SKM-1 treated with dmso at 0.1 percent for 144 hours (cell line): Measurements from ENCODE around the gene LRRFIP1.
A peak's percentile ranks its signal among the peaks of the same experiment; 100 is the strongest.
"Not testable (repeated sequence)": the region's sequence is repeated elsewhere in the genome, so short reads cannot be mapped to it uniquely, and the experiment has no call there.

Source experiments
- DNase-seq: peaks from one replicate; lab custom pipeline; 2025; ENCODE audit not compliant: unreplicated experiment; lab: John Stamatoyannopoulos, UW

The LRRFIP1 gene

DNA sequence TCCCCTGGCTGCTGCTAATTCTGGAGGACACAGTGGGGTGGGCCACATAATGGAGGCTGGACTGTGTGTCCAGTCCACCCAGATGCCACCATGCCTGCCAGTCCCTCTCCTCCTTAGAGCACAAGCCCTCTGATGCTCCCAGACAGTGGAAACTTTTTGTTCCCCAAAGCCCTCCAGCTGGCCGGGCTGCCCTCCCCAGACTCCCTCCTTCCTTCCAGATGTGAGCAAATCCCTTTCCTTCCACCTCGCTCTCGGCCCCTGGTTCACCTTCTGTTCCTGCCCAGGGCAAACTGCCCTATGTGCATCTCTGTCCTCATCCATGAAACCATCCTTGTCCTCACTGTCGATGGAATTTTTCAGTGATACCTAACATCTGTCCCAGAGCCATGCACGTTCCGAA is 33.9 kb downstream of the LRRFIP1 start:
- DNase-seq: no peak

DNA sequence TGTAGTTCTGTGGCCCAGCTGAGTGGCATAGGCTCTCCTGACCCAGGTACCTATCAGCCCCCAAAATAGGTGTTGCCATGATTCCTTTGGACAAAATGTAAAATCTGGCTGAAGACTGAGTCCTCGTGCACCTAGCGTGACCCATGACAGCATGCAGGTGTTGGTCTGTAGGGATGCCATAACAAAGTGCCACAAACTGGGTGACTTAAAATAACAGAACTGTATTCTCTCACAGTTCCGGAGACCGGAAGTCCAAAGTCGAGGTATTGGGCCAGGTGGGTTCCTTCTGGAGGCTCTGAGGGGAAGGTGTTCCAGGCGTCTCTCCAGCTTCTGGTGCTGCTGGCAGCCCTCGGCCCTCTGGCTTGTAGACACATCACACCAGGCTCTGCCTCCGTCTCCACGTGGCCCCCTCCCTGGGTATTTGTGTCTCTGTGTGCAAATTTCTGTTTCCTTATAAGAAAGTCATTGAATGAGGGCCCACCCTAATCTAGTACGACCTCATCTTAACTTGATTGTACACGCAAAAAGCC is 34.5 kb downstream of the LRRFIP1 start:
- no peak for DNase-seq

DNA sequence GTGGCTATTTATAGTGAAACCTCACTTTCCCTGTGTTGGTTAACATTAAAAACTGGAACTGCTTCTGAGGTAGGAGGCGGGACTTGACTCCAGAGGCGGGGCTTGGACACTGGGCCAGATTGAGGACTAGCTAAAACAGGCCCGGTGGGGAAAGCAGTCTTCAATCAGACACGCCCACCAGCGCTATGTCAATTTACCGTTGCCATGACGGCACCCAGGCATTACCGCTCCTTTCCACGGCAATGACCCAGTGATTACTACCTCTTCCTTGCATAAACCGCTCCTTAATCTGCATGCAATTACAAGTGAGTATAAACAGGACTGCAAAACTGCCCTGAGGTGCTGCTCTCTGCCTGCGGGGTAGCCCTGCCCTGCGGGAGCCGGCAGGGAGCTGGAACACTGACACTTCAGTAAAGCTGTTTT is 35.3 kb downstream of the LRRFIP1 start:
- DNase-seq: peak; percentile 90

DNA sequence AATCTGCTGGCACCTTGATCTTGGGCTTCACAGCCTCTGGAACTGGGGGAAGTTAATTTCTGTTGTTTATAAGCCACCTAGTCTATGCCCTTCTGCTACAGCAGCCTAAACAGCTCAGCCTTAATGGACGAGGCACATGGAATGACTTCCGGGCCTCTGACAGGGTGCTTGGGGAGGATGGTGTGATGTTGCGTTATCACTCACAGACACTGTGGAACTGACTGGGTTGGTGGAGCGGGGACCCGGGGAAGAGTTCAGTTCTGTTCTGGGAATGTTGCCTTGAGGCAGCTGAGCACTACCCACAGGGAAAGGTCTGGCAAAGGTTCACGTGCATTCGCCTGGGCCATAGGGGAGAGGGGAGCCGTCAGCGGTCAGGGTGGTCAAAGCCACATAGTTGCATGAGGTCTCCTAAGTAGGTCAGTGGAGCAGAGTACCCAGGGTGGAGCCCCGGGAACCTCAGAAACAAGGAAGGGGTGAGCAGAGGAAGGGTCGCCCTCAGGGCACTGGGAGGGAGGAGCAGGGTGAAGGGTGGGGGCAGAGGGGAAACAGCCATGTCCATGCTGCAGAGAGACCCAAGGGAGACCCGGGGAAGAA is 36.2 kb downstream of the LRRFIP1 start:
- DNase-seq: no peak

DNA sequence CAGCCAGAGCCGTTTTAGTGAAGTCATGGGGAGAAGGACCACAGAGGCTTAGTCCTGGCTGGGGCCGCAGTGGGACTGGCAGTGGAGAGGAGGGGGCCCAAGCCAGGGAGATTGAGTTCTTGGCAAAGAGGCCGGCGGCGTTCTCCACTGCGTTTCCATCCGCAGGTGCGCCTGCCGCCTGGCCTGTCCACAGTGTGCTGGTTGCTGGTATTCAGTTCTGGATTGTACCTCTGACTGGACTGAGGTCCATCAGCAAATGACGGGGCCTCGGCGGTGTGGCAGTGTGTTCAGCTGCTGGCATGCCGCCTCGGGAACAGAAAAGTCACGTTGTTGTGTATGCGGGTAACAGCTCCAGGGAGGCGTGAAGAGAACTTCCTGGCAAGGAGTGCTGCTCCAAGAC is 36.8 kb downstream of the LRRFIP1 start:
- no peak for DNase-seq

DNA sequence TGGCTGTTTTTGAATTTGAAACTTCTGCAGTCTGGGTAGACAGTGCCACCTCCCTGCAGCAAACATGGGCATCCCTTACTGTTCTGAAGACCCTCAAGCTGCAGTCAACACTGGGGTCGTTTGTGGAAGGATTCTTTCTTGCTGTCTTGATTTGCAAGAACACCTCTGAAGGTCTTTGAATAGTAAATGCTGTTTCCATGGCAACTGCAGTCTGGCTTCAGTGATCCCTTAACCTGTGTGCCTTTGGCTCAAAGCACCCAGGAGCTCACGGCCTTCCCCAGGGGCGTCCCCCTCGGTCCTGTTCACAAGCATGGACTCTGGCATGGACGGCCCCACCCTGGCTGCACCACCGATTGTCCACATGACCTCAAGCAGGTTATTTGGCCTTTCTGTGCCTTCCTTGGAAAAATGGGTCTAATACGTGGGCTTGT is 38.3 kb downstream of the LRRFIP1 start:
- no peak for DNase-seq

DNA sequence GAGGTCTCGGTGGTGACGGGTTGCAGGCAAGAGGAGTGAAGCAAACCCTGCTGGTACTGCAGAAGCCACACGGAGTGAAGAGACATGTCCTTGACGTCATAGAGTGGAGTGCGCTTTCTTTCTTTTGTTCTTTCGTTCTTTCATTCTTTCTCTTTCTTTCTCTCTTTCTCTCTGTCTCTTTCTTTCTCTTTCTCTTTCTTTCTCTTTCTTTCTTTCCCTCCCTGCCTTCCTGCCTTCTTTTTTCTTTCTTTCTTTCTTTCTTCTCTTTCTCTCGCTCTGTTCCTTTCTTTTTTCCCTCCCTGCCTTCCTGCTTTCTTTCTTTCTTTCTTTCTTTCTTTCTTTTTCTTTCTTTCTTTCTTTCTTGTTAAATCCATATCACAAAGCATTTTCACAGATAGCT is 39.2 kb downstream of the LRRFIP1 start:
- no peak for DNase-seq

DNA sequence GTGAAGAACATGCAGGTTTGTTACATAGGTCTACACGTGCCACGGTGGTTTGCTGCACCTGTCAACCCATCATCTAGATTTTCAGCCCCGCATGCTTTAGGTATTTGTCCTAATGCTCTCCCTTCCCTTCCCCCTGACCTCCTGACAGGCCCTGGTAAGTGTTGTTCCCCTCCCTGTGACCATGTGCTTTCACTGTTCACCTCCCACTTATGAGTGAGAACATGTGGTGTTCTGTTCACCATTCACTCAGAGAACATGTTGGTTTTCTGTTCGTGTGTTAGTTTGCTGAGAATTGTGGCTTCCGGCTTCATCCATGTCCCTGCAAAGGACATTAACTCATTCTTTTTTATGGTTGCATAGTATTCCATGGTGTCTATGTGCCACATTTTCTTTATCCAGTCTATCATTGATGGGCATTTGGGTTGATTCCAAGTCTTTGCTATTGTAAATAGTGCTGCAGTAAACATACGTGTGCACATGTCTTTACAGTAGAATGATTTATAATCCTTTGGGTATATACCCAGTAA is 39.7 kb downstream of the LRRFIP1 start:
- not testable (repeated sequence) for DNase-seq

DNA sequence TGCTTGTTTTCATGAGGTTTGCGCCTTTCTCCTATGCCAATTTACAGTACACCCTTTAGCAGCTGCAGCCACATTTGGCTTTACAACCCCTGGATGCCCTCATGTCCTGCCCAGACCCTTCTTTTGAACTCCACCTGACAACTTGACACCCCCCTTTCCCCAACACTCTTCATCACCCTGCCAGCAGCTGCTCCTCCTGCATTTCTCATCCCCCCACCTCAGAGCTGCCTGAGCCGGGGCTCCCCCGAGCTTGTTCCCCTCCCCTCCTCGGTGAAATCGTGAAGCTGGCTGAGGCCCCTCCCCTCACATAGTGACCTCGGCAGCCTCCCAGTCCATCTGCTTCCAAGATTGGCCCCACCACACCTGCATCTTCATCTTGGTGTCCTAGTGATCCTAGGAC is 40.5 kb downstream of the LRRFIP1 start:
- DNase-seq: no peak

DNA sequence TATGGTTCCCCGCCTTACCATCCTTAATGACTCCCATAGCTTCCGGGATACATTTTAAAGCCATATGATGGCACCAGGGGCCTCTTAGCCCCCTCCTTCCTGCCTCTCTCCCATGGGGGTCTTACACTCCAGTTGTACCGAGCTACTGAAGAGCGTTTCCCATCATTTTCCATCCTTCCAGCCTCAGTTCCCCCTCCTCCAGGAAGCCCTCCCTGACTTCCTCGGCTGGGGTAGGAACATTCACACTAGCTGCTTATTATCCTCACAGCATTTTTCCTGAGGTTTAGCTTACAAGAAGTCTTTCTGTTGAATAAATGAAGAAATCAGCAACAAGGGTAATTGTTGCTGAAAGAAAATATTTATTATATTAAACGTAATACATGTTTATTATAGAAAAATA is 41.1 kb downstream of the LRRFIP1 start:
- DNase-seq: no peak

DNA sequence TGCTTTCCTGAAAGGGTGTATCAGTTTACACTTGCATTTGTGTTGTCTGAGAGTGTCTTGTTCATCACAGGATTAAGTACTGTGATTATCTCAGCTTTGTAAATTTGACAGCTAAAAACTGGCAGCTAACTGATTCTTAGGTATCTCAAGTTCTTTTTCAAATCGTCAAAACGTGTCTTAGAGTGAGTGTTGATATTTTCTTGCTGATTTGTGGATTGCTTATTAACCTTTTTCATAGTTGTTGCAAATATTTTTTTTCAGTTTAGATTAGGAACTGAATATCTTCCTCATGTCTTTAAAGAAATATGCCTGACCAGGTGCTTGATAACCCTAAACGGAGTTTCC is 41.9 kb downstream of the LRRFIP1 start:
- DNase-seq: no peak

DNA sequence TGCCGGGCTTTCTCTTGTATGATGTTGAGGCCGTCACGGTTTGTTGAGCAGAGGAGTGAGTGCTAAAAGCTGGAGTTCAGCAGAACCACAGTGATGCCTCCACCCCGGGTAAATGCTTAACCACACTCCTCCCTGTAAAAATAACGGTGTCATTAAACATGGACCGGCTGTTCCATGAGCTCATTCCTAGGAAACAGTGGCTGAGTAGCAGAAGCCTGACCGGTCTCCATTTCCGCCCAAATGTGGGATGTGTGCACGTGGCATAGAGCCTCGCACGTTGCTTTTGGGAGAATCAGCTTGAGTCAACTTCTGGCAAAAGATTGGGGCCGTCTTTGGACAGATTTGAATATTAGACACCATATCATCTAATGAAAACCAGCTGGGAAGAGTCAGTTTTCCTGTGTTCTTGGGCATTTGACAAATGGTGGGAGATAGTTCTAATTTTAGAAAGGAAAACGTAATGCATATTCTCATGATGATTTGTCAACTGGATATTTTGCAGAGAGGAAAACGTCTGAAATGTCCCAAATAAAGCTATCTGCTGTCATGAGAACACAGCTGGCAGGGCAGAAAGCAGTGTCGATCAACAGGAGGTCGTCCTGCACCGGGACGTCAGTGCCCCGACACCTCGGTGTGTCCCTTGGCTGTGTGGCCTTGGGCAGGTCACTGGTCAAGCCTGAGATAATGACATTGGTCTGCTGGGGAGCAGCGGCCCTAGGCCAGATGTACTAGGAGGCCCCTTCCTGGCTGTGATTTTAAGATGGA is 42.4 kb downstream of the LRRFIP1 start:
- no peak for DNase-seq

DNA sequence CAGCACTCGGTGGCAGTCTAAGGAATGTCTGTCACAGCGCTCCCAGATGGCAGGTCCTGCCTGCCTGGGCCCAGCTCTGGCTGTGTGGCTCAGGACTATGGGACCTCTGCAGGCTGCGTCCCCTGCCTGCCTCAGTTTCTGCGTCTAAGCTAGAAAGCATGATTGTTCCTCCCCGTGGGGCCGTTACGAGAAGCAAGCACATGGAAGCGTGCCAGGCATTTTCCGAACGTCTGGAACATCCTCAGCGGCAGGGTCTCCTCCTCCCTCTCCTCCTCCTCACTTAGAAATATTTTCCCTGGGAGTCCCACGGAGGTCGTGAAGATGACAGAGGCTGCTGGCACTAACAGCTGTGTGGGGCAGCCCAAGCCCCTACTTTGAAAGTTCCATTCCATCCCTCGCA is 43.3 kb downstream of the LRRFIP1 start:
- DNase-seq: no peak

DNA sequence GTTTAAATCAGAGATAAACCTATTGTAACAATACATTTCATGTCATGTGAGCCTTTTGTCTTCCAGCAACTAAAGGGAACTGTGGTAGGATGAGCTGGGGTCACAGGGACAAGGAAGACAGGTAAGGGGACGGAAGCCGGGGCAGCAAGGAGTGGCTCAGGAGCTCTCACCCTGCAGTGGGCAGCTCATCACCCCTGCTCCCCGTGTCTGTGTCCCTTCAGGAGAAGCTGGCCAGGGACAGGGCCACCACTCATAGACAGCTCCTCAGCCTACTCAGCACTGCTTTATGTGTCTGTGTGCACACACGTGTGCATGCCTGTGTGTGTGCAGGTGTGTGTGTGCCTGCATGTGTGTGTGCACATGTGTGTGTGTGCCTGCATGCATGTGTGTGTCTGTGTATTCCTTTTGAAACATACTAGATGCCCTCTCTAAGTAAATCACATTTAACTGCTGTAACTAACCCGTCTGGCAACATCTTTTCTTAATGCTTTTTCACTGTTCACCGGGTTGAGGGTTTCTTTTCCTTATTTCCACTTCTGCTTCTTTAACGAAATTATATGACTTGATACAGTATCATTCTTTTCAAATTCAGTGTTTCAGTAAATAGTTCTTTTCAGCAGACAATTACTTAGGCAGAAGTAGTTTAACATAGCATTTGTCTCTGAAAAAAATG is 44.2 kb downstream of the LRRFIP1 start:
- DNase-seq: no peak

DNA sequence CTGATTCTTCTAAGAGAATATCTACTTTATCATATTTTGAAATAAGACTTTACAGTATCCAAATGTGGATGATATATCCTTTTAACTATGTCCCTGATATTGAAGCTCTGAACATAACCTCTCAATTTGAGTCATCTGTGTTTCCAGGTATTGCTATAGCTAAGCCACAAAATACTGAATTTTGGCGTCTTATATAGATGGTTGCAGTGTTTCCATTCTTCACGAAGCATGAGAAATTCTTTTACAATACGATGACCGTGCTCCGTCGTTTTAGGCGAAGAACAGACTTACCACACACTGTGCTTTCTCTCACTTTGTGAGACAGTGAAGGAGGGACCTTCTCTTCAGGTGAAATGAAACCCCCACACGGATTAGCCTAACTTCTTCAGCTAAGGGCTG is 45.3 kb downstream of the LRRFIP1 start:
- DNase-seq: no peak

DNA sequence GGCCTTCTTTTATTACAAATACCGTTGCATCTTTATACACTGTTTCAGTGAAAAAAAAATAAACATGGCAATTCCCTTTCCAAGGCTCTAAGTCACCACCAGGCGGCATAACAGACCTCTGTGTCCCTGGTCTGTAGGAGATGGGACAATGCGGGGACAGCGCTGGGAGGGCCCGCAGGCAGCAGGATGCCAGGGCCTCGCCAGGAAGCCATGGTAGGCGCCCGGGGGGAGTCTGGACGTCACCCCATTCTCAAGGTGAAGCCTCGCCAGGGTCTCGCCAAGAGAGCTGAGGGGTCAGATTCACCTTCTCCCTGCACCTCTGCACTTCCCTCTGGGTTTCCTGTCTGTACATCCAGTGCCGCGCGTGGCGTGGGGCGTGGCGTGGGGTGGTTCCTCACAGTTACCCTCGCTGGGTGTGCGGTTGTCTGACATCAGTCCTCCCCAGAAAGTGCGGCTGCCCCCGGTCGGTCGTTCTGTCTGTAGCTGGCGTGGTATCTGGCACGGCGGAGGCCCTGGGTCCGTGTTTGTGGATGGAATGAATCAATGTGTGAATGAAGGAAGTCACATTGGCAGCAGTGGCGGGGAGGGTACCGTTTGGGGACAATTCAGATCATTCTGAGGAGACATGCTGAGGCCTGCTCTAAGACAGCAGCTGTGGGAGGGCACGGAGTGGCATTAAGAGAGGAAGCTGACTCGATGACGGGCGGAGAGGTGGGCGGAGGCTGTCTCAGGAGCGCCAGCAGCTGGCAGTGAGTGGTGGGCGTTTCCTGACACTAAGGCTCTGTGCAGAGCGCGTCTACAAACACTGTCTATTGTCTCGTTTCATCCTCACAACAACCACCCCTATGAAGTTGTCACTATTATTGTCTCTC is 46.0 kb downstream of the LRRFIP1 start:
- DNase-seq: peak; percentile 69

DNA sequence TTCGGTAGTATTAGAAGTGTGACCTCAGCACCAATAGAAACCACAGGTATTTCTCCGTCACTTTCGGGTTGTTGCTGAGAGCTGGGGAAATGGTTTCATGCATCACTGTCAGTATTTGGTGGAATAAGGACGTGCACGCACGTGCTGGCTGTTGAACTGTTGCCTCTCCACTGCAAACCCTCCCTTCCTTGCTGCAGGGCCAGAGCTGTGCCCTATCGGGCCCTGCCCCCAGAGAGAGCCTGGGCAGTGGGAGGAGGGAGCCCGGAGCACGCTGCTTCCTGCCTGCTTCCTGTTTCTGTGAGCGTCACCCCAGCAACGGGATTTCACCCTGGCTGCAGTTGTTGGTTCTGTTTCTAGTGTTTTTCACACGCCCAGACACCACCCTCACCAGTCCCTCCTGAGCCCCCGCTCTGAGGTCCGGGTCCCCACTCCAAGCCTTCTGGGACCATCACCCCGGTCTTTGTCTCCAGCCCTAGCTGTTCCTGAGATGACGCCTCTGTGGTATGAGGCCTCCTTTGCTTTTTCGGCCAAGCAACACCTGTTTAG is 47.4 kb downstream of the LRRFIP1 start:
- peak; percentile 93 for DNase-seq

DNA sequence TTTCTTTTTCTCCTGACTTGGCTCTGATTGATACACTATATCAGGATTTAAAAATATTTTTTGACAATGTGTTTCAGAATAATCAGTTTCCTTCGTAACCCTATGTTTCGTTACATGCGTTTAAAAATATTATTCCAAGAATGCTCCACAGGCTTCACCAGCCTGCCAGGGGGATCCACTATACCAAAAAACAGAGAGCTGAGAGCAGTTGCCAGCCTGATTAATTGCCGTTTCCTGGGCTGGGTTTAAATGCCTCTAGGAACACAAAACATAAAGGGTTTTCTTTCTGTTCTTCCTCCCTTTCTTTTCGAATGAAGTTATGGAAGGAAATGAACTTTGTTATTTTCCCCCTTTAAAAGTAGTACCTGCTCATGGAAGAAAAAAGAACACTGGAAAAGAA is 47.9 kb downstream of the LRRFIP1 start:
- no peak for DNase-seq

DNA sequence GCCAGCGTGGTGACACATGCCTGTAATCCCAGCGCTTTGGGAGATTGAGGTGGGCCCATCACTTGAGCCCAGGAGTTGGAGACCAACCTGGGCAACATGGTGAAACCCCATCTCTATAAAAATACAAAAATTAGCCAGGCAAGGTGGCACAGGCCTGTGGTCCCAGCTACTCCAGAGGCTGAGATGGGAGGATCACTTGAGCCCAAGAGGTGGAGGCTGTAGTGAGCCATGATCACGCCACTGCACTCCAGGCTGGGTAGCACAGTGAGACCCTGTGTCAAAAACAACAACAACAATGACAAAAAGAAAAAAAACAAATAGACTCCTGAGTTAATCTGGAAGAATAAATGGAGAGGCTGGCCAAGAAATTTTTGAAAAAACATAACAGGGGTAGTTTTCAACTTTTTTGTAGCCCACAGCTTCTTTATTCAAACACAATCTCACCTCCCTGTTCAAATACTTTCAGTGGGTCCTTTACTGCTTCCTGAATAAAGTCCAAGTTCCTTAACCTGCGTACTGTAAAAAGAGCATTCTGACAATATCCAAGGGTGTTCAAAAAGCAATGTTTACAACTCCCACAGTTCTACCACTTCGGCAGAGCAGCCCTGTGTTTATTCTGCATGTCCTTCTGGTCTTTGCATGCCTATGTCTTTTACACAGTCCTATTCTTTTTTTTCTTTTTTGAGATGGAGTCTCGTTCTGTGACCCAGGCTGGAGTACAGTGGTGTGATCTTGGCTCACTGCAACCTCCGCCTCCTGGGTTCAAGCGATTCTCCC is 53.5 kb downstream of the LRRFIP1 start:
- DNase-seq: no peak

DNA sequence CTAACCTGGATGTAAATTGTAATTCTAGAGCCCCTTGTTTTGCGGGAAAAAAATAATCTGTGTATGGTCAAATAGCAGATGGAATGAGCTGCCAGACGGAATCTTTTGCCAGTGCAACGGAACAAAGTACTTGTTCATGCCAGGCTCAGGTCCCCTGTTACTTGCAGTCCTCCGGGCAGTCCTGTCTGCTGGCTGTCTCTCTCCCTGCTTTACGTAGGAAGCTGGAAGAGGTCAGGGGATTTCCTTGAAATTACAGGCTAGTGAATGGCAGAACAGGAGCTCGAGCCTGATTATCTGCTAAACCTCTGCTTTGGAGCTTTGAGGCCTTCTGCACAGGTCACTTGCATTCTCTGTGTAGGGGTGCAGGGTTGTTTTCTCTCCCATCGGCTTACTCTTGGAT is 54.8 kb downstream of the LRRFIP1 start:
- no peak for DNase-seq
